NCI-H2029 (cell line): ENCODE data around the gene ENOX1.

ENCODE experiments used
- DNase-seq: peaks from one replicate; lab custom pipeline; 2025; lab: John Stamatoyannopoulos, UW

The ENOX1 gene

DNA sequence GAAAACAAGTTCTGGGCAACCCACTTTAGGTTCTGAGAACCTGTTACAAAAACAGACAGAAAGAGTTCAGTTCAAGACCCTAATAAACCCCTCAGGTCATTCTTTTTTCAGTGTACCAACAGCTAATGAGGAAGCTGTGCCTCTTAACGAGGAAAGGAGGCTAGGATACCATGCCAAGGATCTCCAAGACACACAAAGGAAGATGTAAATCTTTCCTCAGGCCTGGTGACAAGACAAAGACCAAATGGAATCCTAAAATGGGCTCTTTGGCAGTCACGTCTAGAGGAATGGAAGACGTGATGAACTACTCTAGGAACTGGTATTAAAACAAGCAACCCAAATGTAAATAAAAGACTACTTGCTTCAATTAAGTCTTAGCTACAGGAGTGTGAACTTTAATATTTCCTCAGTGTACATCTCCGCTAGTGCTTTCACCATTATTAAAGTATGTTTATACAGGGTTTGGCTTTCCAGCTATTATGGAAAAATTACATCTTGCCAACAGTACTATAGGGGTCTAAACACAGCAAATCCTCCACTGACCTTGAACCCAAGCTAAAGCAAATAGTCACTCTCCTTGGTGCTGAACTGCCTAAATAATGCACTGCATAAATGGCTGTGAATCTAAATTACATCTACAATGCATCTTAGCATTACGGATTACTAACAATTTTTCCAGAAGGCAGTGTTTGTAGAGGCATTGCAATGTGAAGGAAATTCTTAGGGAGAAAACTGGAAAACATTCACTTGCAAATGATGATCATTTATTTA, 42.3 kb downstream of the ENOX1 start:
- no peak for DNase-seq

DNA sequence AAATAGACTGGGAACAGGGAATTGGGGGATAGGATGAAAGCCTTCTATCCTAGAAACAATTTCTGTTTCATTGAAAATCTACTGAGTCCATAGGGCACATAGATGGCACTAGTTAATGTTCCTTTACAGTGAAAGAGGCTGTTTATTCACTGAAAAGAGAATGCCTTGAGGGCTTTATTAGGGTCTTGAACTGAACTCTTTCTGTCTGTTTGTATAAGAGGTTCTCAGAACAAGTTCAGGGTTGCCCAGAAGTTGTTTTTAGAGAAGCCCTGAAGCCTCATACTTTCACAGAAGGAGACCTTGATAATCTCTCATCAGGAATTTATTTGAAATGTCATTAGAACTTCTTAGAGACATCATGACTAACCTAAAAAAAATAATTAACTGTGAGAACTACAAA, 43.9 kb downstream of the ENOX1 start:
- no peak for DNase-seq

DNA sequence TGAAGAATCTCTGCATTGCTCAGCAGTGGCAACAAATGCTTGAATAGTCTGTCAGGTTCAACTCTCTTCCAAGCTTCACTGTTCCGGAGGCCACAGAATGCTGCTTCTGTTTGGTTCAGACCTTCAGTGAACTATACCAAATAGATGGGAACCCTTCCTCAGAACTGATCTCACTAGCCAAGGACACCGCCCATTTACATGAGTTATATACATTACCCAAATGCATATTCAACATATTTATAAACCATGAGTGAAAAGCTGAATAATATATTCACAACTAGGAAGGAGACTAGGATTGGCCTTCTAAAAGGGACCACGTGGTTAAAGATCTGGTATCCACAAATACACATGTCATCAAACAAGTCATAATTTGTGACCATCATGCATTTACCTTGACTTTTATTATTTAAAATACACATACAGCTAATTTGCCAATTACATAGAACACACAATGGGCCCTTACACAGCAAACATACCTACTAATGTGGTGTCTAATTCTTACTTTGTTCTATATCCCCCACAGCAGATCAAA, 49.3 kb downstream of the ENOX1 start:
- no peak for DNase-seq

DNA sequence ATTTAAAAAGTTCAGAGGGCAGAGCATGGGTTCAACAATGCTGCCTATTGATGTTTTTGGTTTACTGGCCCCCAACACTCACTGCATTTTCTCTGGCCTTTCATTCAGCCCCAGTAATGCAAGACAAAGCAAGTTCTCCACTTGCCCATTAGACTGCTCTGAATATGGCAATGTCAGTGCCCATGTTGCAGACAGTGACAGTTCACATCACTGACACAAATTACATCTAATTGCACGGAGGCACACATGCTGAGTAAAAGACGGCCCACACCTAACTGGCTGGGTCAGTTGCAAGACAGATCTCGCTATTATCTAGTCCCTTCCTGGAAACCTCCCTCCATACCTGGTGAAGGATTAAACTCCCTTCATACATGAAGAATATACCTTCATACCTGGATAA, 54.0 kb downstream of the ENOX1 start:
- no peak for DNase-seq

DNA sequence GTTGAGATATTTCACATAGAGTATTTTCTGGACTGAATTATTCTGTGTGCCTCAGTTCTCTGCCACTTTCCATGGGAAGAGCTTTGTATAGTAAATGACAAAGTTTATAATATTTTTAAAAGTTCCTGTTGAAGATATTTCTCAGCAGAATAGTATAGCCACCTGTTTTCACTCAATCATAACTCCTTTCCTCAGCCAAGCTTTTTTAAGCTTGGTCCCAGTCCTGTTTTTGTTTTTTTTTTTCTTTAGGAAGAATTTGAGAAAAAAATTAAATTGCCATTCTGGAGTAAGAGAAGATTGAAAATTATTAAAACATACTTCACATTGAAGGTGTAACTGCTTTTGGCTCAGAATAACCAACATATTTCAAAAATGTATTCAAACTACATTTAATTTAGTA, 55.5 kb downstream of the ENOX1 start:
- DNase-seq: no peak

DNA sequence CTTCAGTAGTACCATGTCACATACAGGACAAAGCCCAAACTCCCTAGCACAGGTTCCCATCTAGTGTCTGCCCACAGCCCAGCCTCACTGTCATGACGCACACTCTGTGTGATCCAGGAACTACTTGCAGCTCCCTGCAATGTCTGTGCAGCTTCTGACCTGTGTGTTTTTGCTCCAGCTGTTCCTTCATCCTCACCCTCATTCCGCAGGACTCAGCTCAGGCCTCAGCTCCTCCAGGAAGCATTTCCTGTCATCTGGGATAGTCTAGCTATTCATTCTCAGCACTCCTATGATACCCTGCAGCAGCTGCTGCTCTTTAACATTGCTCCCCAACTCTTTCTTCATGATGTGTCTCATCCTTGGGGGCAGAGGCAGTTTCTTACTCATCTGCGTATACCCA, 56.1 kb downstream of the ENOX1 start:
- no peak for DNase-seq

DNA sequence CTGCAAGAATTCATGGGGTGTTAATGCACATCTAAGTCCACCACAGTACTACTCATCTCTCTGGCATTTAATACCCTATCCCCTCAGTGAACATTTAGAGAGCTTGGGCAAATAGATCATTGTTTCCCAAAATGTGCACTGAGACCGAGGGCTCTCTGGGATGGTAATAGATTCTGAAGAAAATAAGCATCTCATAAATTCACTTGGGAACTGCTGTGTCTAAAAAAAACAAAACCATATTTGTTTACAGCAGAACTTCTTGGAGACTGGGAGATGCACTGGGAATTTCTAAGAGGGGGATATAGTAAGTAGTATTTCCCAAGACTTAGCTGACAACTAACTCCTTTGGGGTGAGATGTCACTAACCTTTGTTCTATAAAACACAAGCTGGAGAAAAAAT, 58.4 kb downstream of the ENOX1 start:
- DNase-seq: no peak

DNA sequence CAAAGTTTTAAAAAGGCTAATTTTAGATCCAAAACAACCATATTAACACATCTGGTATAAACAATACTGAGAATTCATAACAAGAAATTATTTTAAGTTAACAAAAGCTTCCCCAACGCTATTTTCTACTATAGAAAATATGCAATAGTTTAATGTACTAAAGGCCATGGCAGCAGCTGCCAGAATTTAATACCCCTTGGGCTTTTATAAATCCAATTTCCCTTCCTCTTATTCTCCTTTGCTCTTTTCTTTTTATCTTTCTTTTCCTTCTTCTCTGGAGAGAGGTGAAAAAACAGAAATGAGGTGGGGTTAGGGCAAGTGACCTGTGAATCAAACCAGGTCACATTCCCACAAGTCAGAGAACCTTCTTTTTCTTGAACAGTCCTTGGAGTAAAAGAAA, 58.9 kb downstream of the ENOX1 start:
- no peak for DNase-seq

DNA sequence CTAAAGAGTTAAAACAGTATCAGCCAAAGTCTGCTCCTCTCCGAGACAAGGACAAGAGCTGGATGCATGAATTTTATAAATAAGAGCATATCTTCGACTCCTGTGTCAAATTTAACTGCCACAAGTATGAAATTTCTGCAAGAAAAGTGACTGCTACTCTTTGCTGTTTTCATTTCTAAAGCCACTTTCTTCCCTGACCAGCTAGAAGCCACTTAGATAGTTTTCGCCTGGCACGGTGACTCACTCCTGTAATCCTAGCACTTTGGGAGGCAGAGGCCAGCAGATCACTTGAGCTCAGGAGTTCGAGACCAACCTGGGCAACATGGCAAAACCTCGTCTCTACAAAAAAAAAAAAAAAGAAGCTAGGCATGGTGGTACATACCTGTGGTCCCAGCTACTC, 61.3 kb downstream of the ENOX1 start:
- DNase-seq: no peak

DNA sequence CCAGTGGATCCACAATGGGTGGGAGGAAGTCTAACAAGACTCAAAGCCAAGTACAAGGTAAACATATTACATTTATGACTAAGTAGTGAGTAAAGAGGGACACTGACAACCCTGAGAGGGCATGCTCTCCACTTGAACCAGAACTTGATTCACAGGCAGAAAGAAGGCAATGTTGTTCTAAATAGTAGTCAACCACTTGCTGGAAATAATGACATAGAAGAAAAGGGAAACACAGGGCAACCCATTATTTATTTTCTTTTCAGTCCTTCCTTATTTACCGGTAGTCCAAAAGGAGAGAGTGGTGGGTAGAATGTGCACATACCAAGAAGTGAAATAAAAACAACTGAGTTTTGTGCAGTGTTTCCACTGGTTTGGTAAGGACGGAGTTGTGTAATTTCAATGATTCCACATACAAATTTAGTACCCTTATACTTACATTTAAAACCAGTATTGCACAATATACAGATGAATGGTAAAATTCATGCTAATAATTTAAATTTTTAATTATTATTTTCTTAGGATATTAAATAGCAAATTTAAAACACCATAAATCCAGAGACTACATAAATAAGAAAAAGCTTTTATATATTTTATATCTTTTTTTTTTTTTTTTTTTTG, 65.9 kb downstream of the ENOX1 start:
- no peak for DNase-seq

DNA sequence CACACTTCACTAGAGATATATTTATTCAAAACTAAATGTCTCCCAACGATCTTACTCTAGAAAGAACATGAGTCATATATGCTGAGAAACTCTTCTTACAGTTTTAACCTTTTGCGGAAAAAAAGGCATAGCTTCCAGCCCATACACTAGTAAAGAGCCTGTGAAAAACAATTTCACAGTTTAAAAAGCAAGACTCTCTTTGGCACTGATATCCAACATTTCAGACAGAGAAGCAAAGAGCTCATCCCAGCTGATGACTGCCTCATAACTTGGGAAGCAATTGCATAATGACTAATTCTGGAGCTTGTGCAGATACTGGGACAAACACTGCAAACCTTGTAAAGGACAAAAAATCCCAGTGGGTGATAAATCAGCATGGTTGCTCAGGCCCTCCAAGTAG, 88.0 kb downstream of the ENOX1 start:
- no peak for DNase-seq

DNA sequence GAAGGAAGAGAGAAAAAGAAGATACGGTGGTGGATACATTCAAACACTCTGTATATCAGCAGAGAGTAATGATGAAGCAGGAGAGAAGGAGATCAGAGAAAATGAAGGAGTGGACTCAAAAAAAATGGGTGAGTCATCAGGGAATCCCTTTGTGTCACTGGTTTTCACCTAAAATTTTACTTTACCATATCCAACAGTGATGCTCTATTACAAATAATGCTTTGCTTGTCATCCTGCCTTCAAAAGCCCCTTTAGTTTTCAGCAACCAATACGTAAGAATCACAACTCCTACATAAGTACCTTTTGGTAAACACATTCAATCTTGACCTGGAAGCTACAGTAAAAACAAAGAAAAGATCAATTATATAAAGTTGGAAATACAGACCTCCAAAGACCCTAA, 88.8 kb downstream of the ENOX1 start:
- no peak for DNase-seq

DNA sequence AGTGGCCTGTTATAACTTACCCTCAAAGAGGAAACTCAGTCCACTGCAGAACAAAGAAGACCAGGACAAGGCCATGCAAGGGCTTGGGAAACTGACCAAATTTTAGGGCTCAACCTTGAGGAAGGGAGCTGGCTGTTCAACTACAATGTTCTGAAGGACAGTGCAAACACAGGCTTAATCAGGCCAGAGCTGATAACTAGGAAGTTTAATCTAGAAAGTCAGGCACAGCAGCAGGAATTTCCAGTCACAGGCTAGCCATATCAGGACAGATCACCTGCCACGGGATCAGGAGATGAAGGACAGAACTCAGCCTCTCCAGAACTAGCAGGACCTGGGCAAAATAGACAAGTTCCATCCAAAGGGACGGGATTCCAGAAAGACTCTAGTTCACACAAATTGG, 89.4 kb downstream of the ENOX1 start:
- DNase-seq: no peak

DNA sequence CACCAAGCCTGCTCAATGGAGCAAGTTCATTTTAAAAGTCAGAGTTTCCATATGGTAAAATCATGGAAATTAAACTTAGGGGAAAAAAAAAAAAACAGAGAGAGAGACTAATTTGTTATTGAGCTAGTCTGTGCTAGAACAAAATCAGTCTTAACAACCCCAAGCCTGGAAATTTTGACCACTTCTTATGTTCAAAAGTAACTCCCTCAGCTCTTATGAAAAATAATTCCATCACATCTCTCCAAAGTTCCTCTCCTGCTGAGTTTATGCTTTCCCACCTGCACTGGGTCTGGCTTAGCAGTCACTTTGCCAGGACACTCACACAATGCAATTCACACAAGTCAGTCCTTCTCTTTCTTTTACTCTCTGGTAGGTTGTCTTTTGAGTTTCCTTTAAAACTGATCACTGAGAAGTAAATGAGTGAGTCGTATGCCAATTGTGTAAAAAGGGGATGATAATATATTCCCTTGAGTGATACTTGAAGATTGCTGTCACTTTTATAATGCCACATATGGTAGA, 92.6 kb downstream of the ENOX1 start:
- no peak for DNase-seq

DNA sequence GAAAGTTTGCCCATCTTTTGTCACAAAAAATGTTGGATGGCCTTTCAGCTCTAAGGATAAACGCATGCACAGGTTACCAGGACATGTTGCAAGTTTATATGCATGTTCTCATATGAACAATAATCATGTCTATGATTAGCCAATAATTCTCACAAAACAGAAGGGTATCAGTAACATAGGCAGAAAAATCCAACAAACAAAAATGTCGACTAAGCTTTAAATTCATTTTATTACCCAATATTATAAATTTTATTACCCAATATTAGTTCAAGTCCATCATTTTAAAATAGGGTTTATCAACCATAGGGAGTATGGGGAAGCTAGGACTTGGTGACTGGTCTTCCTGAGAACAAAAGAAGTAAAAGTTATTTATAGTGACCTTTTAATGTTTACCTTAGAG, 93.1 kb downstream of the ENOX1 start:
- DNase-seq: no peak

DNA sequence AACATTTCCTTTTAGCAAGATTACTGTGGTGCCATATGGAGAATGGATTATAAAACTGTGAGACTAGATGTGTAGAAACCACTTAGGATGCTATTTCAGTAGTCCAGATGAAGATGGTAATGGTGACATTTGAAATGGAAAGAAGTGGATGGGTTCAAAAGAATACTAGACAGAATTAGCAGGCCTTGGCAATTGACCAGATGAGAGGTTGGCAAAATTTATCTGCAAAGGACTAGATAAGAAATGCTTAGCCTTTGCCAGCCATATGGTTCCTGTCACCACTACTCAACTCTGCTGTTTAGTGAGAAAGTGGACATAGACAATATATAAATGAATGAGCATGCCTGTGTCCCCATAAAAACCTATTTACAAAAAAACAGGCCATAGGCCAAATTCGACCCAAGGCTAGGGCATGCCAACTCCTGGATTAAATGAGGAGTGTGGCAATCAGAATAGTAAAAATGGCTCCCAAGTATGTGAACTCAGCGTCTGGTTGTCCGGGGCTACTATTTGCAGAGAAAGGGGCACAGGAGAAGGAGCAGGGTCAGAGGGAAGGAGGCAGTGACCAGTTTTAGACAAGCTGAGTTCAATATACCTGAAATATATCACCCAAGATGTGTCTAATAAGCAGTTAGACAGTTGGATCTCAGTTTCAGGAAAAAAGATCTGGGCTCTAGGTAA, 98.4 kb downstream of the ENOX1 start:
- DNase-seq: no peak

DNA sequence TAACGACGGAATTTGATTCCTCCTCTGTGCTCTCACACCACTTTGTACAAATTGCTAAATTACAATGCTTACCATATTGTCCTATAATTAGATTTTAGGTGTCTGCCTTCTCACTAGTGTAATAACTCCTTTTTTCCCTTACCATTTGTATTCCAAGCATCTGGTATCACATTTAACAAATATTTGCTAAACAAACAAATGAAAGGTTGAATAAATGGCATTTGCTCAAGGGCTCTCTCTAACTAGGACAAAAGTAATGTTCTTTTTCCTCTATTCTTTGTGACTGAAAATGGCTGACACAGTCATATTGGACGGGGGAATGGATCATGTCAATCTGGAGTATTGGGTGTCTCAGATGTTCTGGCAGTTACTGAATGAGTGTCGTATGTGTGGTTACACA, 99.7 kb downstream of the ENOX1 start:
- DNase-seq: no peak

DNA sequence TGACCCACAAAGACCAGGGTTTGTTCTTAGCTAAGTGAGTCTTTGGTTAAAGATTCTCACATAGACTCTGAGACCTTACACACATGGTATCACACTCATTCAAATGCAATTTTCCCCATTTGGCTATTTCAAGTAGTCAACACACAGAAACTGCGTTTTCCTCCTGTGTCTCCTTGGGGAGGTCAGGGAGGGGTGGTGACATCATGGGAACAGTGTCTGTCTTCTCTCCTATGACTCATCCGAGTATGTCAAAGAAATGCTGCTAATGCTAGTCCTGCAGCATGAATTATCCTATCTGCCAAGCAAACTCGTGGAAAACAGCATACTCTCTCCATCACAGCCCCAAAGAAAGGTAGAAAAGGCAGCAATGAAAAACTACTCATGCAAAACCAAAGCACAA, 100.2 kb downstream of the ENOX1 start:
- DNase-seq: no peak

DNA sequence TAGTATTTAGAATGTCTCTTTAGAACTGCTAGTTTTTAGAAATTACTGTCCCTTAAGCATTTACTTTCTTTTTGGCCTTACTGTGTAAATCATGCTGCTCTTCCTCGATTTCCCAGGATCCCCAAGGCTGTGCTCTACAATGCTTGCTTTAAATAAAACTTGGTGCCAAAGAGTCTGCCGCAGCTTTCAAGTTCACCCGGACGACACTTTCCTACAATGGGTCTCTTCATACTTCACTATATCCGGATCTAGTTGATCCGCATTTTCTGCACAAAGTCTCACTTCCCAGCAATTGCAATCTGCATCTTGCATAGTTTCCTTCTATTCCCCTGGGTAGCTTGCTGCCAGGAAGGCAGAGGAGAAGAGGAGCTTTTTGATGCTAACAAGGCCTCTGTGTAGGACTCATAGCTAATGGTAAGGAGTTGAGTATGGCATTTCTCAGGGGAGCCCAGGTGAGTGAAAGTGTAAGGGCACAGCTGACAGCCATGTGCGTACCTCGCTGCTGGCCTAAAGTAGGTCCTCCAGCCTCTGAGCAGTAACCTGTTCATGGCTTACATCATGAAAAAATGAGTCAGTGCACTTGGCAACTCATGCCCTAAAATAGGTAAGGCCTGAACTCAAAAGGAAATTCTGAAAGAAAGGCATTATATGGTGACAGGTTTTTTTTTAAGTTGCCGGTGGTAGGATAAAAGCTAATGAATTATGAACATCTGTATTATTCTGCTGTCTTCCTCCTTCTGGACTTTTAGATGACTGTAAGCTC, 101.6 kb downstream of the ENOX1 start:
- no peak for DNase-seq

DNA sequence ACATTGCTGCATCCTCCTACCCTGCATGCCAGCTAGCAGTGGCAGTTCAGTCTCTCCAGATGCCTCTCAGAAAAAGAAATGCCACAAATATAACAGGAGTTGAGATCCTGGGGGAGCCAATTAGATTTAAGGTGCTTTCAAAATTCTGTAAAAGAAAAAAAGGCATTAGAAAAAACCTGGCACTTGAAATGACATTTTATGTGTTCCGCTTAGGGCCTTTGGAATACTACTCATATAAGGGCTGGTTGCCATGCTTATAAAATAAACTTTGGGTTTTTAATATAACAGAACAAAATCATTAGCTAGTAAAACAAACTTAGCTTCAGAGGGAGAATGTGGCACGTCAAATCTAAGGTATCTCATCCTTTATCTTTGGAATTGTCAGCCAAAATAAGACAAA, 104.1 kb downstream of the ENOX1 start:
- no peak for DNase-seq

DNA sequence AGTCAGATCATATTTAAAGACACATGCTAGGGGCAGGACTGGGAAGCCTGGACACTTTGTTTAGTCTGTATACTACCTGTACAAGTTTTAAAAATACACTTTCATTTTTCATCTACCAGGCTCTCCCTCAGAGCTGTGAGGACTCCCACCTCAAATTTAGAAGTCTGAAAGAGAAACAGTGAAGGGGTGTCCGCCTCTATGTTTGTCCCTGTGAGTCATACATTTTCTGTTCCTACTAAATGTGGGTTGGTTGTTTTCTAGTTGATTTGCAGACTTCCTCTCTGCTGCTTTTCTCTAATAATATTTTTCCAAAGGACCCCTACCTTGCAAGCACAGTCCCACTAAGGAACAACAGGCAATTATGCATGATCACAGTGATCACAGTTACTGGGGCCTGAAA, 110.5 kb downstream of the ENOX1 start:
- DNase-seq: no peak

DNA sequence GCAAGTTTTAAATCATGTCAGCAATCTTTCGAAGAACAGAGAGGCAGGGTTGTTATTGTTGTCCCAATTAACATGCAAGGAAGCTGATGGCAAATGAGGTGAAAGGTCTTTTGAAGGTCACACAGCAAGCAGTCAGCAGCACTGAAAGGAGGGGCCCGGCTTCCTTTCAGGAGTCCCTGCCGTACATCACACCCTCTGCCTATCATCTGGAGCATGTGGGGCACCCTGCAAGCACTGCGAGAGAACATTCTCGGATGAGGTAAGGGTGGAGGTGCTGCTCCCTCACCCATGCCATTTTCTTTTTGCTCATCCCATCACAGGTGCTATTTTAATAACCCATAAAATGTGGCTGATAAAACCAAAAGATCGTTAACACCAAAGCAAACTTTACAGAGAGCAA, 111.2 kb downstream of the ENOX1 start:
- DNase-seq: no peak
